PC-3 (cell line): ENCODE measurements around the gene CEACAM19.

ENCODE experiments used
- CTCF ChIP-seq: fragments of 300-600 bp; sonication (generic); conservative IDR thresholded peaks from 2 replicates; pipeline ENCODE4 v1.5.1; 2017; ENCODE audit warnings: antibody characterized with exemption, low read depth, mild to moderate bottlenecking, low read length
- EZH2 ChIP-seq: fragments of 300-600 bp; sonication (generic); IDR thresholded peaks from one replicate; pipeline ENCODE4 v1.6.1; 2017; ENCODE audit warnings: antibody characterized with exemption, mild to moderate bottlenecking, low read length; ENCODE audit not compliant: unreplicated experiment
- EZH2phosphoT487 ChIP-seq: fragments of 300-600 bp; sonication (generic); IDR thresholded peaks from 2 replicates; pipeline ENCODE4 v1.6.1; 2018; ENCODE audit warnings: mild to moderate bottlenecking, antibody characterized with exemption, low read length, borderline replicate concordance

DNA sequence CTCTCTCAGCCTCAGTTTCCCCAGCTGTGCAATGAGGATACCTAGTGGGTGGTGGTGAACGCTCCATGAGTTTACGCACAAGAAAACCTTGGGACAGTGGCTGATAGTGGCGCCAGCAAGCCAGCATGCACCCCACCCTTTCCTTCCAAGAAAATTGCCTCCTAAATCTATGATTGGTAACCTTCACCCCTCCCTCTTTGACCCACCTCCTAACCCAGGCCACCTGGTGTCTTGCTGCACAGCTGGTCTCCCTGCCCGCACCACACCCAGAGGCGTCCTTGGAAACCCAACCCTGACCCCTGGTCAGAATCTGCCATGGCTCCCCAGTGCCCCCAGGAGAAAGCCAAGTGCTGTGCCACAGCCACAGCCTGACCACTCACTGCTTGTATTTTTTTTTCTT, 54.4 kb downstream of the CEACAM19 start:
- no peak for TF ChIP-seq CTCF
- TF ChIP-seq EZH2phosphoT487, result no peak
- TF ChIP-seq EZH2, result no peak
